Hematopoietic multipotent progenitor cell (in vitro differentiated cells): ENCODE results near the gene DPP6. TPM values are rescaled to one million over a fixed set of nuclear protein-coding genes. Genes with fewer than 3 reads are reported as not detected.

ENCODE experiments used
- DNase-seq, 3 donors: peaks; one replicate each; pipeline ENCODE4 v3.0.0-alpha.2; 2011 to 2015; ENCODE audit warnings: low read depth in 2 of 3, low spot score in 2 of 3
- total RNA-seq: library from RNA; depleted of rRNA; stranded (reverse); fragments of >200 nt; gene quantifications from one replicate; pipeline ENCODE4 v1.2.3, GENCODE V29; 2012

Gene DPP6
- total RNA-seq, 1 donor = 0.27 TPM

DNA sequence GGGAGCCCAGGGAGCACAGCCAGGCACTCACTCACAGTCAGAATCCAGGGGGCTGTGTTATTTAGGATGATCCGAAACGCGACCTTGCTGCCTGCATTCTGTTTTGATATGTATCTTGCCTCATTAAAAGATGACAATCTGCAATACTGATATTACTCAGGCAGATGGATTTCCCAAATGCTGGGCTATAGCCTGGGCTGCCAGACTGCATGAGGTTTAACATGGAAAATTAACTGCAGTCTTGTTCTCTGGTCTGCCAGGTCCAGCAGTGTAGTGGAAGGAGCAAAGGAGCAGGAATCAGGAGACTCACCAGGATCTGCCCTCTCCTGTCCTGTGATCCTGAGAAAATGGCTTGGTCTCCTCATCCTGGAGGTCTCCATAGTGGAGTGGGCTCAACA is 692.7 kb downstream of the DPP6 start:
- no peak for DNase-seq

DNA sequence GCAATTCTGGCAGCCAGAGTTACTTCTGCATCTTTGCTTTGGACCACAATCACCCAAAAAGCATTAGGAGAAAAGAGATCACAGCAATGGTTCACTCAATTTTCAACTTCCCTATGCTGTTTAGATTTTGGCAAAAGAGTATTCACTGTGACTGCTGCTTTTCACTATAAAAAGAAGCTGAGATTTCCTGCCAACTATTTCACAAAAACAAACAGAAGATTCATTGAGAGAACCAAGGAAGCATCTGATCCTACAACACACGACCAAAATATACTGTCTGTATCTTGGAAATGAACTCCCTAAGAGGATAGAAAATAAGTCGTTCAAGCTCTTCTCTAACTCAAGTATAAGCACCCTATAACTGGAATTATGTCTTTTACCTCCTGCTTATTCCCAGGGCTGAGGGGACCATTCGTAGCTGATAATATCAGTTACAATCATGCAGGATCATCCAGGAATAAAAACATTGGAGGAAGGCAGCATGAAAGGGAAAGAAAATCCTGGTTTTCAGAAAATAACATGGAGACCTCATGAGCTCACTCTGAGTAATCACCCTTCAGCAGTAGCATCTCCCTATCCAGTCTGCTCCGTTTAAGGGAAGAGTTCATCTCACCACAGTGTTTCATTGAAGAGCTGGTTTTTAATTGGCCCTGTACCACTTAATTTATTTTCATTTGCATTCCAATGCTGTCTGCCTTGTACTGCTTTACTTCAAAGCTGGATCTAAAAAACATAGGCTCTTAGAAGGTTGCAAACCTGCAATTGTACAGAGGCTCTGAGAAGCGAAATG is 694.6 kb downstream of the DPP6 start:
- no peak for DNase-seq

DNA sequence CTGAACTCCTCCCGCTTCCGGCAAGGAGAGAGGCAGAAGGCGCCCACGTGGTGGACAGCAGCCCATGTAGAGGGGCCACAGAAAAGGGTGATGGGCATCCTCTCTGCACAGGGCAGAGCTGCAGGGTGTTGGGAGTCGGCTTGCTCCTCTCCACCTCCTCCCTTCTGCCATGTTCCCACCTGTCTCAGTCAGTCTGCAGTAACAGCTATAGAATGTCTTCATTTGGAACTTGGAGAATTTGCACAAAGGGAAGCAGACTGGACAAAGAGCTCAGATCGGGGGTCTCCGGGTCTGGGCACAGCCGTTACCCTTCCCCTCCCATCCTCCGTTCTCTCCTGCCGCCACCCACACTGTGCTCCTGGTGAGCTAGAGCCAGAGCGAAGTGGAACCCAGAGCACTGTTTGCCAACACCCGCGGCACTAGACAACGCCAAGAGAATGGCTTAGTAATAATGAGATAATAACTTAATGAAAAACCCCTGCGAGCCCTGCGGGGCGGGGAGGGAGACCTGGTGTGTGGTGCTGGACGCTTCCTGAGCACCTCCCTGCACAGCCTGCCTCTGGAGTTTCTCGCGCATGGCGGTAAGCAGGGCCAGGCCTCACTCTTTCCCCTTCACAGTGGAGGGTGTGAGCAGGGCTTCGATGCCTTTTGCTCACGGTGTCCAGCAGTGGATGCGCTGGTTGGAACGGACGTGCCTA is 696.0 kb downstream of the DPP6 start:
- no peak for DNase-seq

DNA sequence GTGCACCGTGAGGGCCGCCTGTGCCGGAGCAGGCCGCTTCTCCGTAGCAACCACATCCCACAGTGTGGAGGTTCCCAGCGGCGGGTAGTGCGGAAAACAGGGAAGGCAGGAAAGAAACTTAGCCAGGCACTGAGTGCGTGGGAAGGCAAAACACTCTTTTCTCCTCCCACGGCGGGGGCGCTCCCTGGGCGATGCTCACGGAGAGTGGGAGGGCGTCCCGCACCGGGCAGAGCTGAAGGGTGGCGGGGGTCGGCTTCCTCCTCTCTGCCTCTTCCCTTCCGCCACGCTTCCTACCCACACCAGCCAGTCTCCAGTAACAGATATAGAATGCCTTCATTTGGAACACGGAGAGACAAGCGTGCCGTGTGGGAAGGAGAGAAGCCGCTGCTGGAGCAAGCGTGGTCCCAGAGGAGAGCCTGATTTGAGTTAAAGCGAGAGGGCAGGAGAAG is 698.2 kb downstream of the DPP6 start:
- DNase-seq = no peak

DNA sequence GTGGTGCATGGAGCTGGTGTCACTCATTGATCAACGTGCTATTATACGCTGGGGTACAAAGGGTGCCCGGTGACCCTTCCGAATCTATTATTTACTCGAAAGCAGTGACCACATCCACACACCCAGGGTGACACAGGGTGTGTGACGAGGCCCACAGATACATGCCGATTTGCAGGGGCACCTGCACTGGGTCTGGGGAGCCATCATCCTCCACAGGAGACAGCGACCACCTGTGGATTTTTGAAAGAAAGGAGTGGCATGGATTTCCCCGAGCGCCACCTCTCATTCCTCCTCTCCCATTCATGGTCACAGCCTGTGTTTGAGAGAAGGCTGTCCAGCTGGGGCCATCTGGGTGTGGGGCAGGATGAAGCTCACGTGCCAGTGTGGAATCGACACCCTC is 701.0 kb downstream of the DPP6 start:
- no peak for DNase-seq

DNA sequence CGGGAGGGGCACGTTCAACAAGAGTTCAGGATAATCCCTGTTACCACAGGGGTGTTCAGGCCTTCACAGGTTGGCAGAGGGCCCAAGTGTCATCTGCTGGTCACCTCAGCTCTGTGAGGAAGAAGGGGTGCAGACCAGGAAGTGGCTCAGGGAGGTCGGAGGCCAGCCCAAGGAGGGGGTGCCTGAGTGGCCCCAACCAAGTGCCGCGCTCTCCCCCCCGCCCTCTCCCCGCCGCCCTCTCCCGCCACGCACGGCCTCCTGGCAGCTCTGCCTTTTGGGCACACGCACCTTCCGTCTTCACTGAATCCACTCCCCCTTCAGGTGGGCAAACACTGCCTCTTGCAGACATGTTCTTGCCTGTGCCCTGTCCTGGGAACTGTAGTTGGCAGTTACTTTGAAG is 705.6 kb downstream of the DPP6 start:
- no peak for DNase-seq

DNA sequence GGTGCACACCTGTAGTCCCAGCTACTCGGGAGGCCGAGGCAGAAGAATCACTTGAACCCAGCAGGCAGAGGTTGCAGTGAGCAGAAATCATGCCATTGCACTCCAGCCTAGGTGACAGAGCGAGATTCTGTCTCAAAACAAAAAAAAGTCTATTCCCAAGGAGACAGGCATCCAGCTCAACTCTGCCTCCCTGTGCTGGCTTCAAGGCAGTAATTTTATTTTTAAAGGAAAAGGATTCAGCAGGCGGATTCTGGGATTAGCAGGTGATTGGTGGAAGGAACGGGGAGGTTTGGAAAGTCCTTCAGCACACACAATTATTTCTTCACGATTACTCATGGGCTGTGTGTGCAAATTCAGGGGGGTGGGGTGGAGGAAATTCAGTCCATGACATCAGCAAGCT is 707.8 kb downstream of the DPP6 start:
- no peak for DNase-seq

DNA sequence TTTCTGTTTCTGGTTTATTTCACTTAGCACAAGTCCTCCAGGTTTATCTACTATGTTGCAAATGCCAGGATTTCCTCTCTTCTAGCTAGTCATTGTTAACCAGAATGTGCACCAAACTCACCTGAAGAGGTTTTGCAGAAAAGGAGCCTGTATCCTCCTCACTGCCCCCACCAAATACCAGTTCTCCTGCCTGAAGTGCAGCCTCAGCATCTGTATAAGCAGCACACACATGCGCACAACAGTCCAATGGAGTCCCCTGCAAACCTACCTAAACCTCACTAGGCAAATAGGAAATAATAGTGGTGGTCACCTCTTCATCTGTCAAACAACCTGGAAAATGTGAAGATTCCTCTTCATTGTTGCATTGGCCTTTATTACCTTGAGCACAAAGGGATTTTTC is 712.9 kb downstream of the DPP6 start:
- no peak for DNase-seq

DNA sequence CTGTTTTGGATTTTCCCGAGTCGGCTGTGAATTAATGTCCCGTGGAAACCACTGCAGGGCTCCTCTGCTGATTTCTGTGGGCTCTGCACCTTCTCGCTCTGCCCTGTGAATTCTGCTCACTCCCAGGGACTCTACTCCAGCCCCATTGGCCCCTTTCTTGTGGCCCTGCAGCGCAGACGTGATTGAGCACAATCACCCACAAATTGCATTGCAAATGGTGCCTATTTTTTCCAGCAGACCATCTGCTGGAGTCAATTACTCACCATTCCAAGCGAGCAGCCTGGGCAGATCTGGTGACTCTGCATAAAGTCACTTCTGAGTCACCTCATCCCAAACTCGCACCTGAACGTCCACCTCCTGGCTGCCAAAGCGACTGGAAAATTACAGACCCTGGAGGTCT is 714.9 kb downstream of the DPP6 start:
- DNase-seq = no peak

DNA sequence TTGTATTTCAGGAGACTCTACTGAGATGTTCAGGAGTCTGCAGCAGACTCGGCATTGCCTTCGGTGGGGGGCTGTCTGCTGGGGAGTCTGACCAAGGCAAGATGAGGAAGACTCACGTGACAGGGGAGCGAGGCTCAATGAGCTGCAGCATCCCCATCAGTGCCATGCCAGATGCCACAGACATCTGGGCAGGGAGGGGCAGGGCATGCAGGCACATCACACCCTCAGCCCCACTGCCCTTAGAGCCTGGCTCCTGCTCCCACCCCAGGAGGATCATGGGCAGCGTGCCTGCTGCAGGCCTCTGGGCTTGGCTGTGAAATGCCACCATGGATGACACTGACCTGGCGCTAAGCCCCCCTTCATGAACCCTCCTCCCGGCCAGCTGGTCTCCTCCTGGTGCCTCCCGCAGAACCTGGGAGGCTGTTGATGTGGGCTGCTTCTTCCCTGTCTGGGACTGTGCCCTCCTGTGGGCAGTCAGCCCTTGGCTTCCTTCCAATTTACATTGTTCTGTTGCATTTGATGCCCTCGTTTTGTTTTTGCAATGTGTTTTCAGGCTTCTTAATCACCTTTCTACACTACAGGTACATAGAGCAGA is 715.7 kb downstream of the DPP6 start:
- DNase-seq = no peak

DNA sequence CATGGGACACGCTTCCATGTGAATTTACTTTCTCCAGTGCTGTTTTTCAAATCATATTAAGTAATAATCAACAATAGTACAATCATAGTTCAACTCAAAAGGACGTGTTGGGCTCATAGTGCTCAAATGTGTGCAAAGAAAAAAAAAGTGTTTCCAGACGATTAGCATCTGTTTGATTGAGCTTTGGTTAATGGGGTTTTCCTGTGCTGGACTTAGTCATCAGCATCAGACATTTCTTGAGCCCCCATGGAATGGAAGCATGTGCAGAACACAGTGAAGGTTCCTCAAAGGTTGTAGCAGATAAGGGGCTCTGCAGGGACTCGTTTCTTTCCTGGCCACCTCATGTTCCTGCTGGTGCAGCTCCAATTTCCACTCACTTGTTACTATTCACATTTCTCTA is 716.8 kb downstream of the DPP6 start:
- DNase-seq = no peak

DNA sequence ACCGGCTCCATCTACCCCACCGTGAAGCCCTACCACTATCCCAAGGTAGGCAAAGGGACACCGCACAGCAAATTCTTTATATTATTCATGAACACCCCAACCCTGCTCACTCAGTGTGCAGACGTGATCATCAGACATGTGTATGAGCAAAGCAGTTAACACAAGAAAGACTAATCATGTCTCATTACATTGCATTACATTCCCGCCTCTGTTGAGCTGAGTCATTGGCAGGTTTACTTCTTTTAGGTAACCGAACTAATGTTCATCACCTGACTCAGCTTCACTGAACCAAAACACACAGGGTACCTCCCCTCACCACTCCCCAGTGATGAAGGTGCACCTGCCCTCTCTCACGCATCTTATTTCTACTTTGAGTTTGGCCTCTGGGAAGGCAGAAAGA is 717.3 kb downstream of the DPP6 start:
- no peak for DNase-seq

DNA sequence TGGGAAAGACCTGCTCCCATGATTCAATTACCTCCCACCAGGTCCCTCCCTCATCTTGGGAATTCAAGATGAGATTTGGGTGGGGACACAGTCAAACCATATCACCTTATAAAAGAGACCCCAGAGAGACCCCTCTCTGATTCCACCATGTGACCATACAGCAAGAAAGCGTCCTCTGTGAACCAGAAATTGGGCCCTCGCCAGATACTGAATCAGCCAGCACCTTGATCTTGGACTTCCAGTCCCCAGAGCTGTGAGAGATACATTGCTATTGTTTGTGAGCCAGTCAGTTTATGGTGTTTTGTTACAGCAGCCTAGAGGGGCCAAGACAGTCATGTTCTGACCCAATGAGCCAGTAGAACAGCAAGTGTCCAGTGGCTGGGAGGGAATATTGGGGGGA is 718.2 kb downstream of the DPP6 start:
- DNase-seq = no peak

DNA sequence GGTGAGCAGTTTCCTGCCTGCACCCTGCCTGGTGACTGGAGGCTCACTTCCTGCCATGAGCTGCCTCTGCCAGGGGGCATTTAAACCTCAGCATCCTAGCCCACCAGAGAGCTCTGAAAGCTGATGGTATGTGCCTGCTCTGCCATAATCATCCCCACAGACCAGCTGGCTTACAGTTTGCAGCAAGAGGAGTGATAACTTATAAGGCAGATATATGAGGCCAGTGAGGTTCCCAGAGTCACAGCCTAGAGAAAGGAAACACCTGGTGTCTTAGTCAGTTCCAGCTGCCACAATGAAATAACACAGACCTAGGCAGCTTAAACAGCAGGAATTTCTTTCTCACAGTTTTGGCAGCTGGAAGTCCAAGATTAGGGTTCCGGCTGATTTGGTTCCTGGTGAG is 718.8 kb downstream of the DPP6 start:
- DNase-seq = no peak

DNA sequence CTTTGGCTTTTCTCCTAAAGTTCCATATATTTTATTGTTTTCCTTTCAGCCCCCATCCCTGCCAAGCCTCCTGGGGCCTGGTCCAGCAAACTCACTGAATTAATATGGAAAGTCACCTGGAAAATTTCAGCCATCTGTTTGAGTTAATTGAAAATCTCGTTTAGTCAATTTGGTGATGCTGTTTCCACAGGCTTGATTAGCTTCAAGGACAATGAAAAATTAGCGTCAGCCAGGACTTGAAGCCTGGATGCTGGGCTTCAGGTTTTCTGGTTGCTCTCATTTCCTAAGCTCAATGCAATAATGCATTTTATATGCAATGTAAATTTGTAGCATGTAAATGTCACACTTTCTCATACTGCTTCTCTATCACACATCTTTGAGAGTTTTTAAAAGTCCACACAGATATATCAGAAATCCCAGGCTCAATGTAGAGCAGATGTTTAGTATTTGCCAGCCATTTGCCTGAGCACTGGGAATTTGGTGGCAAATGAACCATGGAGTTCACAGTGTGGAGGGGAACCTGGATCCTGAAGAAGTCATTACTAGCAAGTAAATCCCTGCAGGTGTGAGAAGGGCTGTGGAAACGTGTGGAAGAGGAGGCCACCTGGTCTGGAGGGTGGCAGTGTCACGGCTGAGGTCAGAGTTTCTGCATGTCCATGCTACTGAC is 722.2 kb downstream of the DPP6 start:
- DNase-seq = no peak

DNA sequence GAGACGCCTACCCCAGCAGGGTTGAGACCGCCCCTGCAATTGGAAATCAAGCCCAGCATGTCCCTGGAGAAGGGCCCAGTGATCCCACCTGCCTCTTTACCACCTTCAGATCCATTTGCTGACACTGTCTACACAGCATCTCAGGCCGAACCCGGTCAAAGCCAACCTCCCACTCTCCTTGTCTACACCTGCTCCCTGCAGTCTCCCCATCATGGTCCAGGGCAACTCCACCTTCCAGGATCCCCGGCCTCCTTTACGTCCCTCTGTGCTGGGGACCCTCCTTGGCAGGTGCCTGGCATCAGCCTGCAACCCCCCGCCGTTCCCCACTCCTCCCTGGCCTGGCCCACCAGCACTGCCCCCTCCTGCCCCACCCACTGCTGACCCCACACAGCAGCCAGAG is 723.5 kb downstream of the DPP6 start:
- no peak for DNase-seq

DNA sequence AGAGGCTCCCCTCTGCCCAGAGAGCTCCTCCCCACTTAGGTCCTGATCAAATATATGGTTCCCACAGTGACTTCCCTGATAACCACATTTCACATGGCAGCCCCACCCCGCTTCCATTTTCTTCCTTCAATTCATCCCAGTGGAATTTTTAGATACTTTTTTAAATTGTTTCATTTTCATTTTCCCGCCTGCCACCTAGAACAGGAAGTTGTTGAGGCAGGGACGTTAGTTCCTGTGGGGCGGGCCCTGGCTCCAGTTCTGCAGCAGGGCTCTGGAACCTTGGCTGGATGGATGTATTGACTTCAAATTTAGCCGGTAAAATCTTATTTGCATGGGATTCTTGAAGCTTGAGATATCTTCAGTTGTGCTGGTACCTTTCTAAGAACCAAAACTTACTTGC is 724.2 kb downstream of the DPP6 start:
- DNase-seq = no peak

DNA sequence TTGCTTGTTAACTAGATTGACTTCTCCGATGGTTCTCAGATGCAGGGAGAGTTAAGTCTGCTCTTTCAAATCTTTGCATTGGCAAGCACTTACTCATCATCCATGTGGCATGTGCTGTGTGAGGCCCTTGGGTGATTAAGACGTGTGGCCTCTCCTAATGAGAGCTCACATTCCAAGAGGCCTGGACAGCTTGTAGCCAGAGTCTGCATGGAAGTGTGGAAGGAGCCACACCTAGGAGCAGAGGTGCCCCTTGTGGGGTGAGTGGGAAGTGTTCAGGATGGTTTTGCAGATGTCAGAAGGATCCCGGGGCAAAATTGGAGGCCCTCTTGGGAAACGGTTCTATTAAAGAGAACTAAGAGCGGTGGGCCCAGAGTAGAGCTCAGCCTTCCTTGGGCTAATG is 724.8 kb downstream of the DPP6 start:
- no peak for DNase-seq

DNA sequence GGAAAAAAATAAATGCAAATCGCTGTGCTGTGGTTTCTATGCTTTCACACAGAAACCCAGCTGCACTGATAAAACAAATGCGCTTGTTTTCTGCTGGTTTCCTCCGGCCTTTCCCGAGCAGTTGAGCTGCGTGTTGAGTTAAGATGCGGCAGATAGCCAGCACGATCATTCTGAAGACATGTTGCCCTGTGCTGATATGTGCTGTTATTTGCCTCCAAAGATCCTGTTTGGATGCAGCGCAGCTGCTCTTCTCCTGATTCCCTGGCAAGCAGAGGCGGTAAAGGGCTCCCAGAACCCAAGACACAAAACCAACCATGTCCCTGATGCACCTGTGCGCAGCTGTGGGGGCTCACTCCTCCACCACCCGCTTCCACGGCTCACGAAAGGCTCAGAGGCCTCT is 725.3 kb downstream of the DPP6 start:
- DNase-seq = no peak

DNA sequence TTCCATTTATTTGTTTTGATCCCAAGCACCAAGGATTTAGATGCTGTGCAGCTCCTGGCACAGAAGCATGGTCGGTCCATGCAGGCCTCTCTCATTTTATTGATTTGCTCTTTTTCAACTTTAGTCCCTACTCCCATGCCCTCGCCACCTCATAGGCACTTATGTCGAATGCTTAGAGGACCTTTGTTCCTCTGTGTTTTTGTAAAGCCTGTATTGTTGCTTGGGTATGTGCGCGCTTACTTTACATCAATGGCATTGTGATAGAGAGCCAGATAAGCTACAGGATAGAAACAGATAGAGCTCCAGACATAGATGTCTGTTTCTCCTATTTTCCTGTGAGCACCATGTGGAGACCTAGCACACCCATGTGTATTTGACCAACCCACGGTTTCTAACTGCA is 725.7 kb downstream of the DPP6 start:
- no peak for DNase-seq
